Left ventricle myocardium superior (tissue), 1 donor: ENCODE data around the gene ABI2. TPM values are rescaled to one million over a fixed set of nuclear protein-coding genes. Genes with fewer than 3 reads are reported as not detected.
"Not testable (repeated sequence)": the region's sequence is repeated elsewhere in the genome, so short reads cannot be mapped to it uniquely, and the experiment has no call there.

Experiments used
- ATAC-seq: fragments of 200-7000 bp; cut with Tn5 transposase; one replicate; pipeline ENCODE4 v1.9.1; 2020; ENCODE audit warnings: mild to moderate bottlenecking, moderate library complexity
- DNase-seq: peaks from one replicate; pipeline ENCODE4 v3.0.0-alpha.2; 2020
- intact Hi-C: fragments of 100-400 bp; cut with micrococcal nuclease; formaldehyde crosslinking; loops from one replicate; pipeline ENCODE4 v1.11.0; 2022
- total RNA-seq: library from RNA; stranded (reverse); fragmentation: NEBNext Ultra II Directional; extraction: Animal tissue kit (Norgen Biotek cat#: 25700); gene quantifications from one replicate; pipeline ENCODE4 v1.2.1, GENCODE V29; 2021
- donor health status: DM: no; HTN: yes; CAD: no; lungs with severe emphysema.

The ABI2 gene
- total RNA-seq, 1 donor from 2014 or later: 52.6 TPM

DNA sequence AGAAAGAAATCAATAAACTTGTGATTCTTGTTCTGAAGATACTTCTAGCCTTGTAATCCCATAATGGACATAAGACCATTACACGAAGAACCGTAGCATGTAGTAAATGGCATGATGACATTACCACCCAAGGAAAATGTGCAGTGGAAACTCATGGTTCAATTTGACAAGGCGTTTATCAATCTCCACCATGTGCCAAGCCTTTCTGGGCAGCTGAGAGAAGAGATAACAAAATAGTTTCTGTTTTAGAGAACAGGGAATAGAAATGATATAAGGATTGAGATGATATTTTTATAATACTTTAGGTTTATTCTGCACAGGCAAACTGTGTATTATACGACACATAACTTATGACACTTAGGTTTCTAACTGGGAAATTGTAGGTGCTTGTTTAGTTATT lies 19.2 kb downstream of the ABI2 start:
- intact Hi-C loops: no loop called here
- DNase-seq: no peak
- ATAC-seq: peak; percentile 71

DNA sequence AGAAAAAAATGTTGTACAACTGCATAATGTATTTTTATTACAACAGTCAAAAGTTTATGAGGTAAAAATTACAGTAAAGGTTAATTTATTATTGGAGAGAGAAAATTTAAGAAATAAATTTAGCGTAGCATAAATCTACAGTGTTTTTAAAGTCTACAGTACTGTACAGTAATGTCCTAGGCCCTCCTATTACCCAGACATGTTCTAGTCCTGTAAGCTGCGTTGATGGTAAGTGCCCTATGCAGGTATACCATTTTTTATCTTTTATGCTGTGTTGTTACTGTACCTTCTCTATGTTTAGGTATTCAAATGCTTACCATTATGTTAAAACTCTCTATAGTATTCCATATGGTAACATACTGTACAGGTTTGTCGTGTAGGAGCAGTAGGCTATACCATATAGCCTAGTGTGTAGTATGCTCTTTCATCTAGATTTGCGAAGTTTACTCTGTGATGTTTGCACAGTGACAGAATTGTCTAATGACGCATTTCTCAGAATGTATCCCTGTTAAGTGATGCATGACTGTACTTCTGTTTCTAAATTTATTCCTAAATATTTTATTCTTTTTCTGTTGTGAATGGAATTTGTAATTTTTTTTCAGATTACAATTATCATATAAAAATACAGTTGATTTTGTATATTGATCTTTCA lies 24.5 kb downstream of the ABI2 start:
- intact Hi-C loops: no loop called here
- no peak for DNase-seq
- no peak for ATAC-seq

GRCh38 chr2:203354966-203355365 lies 26.8 kb downstream of the ABI2 start:
- DNase-seq (no peak), ATAC-seq (no peak)
- intact Hi-C loops: no loop called here

DNA sequence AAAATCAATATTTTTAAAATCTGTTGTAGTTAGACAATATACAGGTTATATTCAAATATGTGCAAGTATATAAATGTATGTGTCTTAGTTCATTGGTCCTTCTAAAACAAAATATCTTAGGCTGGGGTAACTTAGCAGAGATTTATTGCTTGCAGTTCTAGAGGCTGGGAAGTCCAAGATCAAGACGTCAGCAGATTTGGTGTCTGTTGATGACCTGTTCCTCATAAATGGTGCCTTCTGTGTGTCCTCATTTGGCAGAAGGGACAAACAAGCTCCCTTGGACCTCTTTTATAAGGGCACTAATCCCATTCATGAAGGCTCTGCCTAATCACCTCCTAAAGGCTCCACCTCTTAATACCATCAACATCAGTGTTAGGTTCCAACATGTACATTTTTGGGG lies 31.3 kb downstream of the ABI2 start:
- intact Hi-C loops: no loop called here
- no peak for ATAC-seq

DNA sequence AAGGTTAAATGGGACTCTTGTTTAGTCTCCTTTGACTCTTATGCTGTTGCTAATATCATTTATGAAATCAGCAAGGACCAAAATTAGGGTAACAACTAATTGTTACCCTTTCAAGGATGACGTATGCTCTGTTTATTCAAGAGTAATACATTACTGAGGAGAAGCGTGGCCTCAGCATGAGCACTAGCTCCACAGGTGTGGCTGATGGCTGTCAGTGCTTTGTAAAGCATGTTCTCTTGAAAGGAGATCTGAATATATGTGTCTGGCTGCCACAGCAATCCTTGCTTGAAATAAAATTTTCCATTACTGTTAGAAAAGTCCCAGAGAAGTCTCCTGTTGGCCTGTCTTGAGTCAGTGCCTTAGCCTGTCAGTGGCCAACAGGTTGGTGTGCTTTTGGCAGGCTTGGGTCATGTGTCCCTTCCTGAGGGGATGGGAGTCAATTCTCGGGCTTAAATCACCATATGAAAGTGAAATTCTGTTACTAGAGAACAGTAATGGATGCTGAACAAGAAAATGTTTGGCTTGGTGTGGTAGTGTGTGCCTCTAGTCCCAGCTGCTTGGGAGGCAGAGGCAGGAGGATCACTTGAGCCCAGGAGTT lies 32.7 kb downstream of the ABI2 start:
- ATAC-seq (peak; percentile 84), DNase-seq (peak; percentile 67)
- intact Hi-C loops: no loop called here

More for the DNA sequence above, 31.3 kb downstream of the ABI2 start:
- no peak for DNase-seq

DNA sequence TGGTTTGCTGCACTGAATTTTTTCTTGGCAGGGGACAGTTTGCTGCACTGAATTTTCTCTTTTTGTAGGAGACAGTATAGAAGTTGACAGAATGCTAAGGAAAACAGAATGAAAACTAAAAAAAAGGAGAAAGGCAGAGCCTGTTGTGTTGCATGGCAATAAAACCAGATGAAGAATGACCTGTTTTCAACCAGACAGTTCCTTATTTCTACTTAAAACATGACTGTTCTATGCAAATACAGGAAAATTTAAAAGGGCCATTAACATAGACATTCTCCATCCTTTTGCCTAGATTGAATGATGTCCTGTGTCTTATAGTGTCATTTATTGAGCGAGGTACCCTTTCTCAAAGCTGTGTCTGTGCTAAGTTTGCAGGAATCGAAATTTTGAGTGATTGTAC lies 33.3 kb downstream of the ABI2 start:
- ATAC-seq (no peak), DNase-seq (no peak)
- intact Hi-C loops: no loop called here

GRCh38 chr2:203361922-203362321 lies 33.7 kb downstream of the ABI2 start:
- DNase-seq (no peak), ATAC-seq (peak; percentile 27)
- intact Hi-C loops: no loop called here

- ATAC-seq (no peak), DNase-seq (no peak)
- intact Hi-C loops: no loop called here
Observed at GRCh38 chr2:203366639-203367466, 38.7 kb downstream of the ABI2 start.

GRCh38 chr2:203372706-203373105 lies 44.5 kb downstream of the ABI2 start:
- DNase-seq, intact Hi-C loops, ATAC-seq: not testable (repeated sequence)

DNA sequence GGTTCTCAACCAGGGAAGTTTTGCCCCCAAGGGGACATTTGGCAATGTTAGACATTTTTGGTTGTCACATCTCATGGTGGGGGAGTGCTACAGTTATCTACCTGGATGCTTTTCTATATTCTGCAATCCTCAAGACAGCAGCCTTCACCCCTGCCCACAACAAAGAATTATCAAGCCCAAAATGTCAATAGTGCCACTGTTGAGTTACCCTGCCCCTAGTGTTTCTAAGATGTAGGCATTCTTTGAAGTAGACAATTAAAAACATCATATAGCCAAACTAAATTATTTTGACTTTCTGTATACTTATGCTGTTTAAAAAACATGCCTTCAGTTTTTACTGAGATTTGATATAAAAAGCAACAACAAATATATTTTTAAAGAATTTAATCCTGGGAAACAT lies 48.0 kb downstream of the ABI2 start:
- no peak for ATAC-seq
- intact Hi-C loops: no loop called here

DNA sequence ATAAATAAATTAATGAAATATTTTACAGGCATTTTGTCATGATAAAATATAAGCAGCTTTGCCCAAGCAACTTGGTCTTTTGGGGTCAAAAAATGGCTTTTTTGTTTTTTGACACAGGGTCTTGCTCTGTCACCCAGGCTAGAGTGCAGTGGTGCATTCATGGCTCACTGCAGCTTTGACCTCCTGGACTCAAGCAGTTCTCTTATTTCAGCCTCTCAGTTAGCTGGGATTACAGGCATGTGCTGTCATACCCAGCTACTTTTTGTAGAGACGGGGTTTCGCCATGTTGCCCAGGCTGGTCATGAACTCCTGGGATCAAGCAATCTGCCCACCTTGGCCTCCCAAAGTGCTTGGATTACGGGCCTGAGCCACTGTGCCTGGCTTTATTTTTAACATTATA lies 51.0 kb downstream of the ABI2 start:
- DNase-seq: no peak
- ATAC-seq: no peak
- intact Hi-C loops: no loop called here

More for the DNA sequence above, 48.0 kb downstream of the ABI2 start:
- no peak for DNase-seq

DNA sequence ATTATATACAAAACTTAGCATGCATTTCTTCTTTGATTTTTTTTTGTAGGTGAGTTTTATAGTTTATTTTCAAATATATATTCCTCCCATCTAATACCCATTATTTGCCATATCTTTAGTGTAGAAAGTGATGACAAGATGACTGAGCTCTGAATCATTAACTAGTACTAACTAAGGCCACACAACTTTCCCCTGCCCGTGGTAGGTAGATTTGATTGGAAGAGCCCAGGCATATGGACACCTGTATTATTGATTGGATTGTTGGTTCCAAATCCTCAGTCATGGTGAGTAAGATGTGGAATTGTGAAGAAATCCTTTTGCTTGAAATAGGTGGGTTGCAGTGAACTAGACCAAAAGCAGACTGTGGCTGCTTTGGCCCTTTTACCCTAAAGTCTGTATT lies 54.8 kb downstream of the ABI2 start:
- no peak for ATAC-seq
- intact Hi-C loops: no loop called here
- no peak for DNase-seq

DNA sequence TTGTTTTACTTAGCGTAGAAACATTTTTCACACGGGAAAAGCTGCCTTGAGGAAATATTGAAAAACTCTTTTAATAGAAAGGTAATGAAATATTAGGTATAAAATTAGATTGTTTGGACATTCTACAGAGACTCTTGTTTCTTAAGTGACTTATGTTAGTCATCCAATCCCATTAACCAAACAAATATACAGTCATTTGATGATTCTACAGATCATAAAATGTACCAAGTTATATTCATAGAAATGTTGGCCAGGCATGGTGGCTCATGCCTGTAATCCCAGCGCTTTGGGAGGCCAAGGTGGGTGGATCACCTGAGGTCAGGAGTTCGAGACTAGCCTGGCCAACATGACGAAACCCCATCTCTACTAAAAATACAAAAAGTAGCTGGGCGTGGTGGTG lies 60.0 kb downstream of the ABI2 start:
- intact Hi-C loops, ATAC-seq, DNase-seq: not testable (repeated sequence)

DNA sequence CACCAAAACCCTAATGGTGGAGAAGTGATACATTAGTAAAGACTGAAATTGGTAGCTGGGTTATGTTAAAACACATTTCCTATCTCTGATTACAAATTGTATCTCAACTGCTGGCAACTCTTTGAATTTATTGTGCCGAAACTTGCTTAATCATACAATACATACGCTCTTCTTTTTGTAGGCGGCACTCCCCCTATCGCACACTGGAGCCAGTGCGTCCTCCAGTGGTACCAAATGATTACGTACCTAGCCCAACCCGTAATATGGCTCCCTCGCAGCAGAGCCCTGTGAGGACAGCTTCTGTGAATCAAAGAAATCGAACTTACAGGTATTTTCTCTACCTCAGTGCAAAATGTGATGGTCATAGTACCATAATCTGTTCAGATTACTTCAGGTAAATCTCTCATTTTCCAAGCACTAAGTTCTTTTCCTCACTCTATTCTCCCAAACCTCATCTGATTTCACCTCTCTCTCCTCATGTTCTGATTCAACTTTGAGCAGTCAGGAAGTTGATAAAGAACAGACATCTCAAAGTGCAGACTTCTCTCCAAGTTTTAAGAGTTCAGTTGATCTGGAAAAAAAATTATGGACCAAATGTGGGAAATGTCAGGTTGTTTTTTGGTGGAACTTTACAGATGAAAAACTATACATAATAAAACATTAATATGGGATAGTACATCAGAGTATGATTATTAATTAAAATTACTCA lies 66.5 kb downstream of the ABI2 start:
- intact Hi-C loops: no loop called here
- ATAC-seq: no peak
- DNase-seq: no peak

DNA sequence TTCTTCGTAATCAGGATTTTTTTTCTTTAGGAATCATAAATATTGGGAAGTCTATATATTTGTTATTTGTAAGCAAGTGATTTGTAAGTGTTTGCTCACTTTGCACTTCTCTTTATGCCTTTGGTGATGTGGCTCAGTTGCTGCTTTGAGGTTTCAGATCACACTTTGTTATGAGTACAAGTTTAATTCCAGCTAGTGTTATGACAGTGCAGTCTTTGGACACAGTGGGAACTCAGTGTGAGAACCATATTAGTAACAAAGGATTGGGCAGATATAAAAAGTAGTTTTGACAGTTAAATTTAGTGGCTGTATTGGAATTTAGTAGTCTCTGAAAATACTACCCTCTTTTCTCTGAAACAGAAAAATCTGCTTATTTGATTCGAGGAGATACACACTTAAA lies 67.7 kb downstream of the ABI2 start:
- intact Hi-C loops: no loop called here
- ATAC-seq: no peak
- no peak for DNase-seq

DNA sequence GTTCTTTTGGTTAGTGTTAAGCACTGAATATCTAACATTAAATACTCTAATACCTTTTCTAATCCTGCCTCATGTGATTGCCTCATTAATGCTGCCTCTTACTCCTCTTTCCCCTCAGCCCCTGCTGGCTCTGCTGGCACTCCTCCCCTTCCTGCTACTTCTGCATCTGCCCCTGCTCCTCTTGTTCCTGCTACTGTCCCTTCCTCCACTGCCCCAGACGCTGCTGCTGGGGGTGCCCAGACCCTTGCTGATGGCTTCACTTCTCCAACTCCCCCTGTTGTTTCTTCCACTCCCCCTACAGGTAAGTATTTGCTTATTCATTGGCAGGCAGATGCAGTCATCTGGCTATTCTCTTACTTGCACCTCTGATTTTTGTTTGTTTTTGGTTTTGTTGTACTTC lies 68.5 kb downstream of the ABI2 start:
- no peak for DNase-seq
- intact Hi-C loops: no loop called here
- peak; percentile 26 for ATAC-seq

GRCh38 chr2:203399031-203399430 lies 70.8 kb downstream of the ABI2 start:
- DNase-seq (no peak), ATAC-seq (no peak)
- intact Hi-C loops: no loop called here

DNA sequence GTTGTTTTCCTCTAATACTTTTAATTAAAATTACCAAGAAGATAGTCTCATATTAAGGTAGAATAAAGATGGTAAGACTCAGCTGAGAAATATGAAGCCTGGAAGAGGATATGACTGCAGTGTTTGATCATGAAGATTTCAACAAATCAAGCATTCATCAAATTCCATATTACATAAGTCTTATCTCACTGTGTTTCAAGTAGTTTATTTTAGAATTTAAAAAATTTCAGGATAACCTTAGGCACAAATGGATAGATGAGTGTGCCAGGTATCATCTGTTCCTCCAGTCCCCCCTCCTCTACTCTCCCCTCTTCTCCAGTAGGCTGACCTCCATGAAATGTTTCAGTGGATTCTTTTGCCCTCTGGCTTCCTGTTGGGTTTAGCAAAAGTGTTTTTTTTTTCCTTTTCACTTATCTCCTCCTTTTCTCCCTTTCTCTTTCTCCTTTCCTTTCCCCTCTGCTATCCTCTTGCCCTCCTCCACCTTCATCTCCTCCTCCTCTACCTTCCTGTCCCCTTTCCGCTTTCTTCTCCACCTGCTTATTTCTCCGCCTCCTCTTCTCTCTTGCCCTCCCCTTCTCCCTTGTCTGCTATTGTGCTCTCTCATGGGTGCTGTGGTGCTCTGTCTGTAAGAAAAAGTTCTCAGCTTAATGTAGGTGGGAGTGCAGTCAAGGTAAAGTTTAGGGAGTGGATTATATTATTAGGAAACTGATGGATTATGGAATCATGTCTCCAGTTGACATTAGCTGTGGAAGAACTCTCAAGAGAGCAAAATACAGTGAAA lies 72.8 kb downstream of the ABI2 start:
- intact Hi-C loops: no loop called here
- DNase-seq (no peak), ATAC-seq (no peak)

- intact Hi-C loops: no loop called here
- DNase-seq (no peak), ATAC-seq (no peak)
Observed at GRCh38 chr2:203404996-203405395, 76.8 kb downstream of the ABI2 start.
